ENCODE measurements around the gene CDC20B. TPM values are rescaled to one million over a fixed set of nuclear protein-coding genes. Genes with fewer than 3 reads are reported as not detected.

CDC20B gene
- total RNA-seq, 1 experiment from 2014 or later: 0.26 TPM

DNA sequence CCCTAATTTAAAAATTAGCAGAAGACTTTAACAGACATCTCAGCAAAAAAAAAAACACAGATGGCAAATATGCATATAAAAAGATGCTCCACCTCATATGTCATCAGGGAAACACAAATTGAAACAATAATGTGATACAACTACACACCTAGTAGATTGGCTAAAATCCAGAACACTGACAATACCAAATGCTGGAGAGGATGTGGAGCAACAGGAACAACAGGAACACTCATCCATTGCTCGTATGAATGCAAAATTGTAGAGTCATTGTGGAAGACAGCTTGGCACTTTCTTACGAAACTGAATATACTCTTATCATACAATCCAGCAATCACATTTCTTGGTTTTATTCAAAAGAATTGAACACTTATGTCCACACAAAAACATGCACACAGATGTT lies 32.0 kb upstream of the CDC20B start:
- Histone ChIP-seq H3K23me2 (ENCODE audit: insufficient read length, low read depth, low read length, poor library complexity, severe bottlenecking) (no peaks in the 10 kb centered on the region), H3K23ac (ENCODE audit: insufficient read length, low read depth, low read length) (no peak overlapping the region), H3K18ac (ENCODE audit: insufficient read length, low read depth, low read length) (no peak overlapping the region), H3K27ac (ENCODE audit: insufficient read length, low read depth, low read length) (no peak overlapping the region), H4K91ac (ENCODE audit: insufficient read length, low read depth, low read length) (no peak overlapping the region), H3K27me3 (ENCODE audit: insufficient read depth, low read length) (no peaks in the 10 kb centered on the region), H2BK5ac (ENCODE audit: insufficient read length, low read length) (no peak overlapping the region), H4K8ac (replicated peaks; ENCODE audit: insufficient read length, low read depth, low read length) (no peak overlapping the region), H3T11ph (ENCODE audit: low read length) (no peak overlapping the region), H2BK20ac (ENCODE audit: low read depth, low read length, poor library complexity, severe bottlenecking) (no peak overlapping the region), H3K79me1 (ENCODE audit: insufficient read depth, low read depth, low read length, poor library complexity, severe bottlenecking) (no peaks in the 10 kb centered on the region), H2BK15ac (ENCODE audit: low read depth, low read length) (no peak overlapping the region), H3K14ac (ENCODE audit: insufficient read depth, low read length) (no peak overlapping the region), H3K56ac (ENCODE audit: insufficient read length, low read depth, low read length) (no peak overlapping the region), H2AK5ac (ENCODE audit: insufficient read length, low read length) (no peak overlapping the region), H3K4ac (ENCODE audit: low read depth, low read length) (no peak overlapping the region), H2BK120ac (ENCODE audit: low read depth, low read length, poor library complexity, severe bottlenecking) (no peak overlapping the region), H3K4me2 (ENCODE audit: insufficient read depth, insufficient read length, low read length) (no peak overlapping the region), H2BK12ac (ENCODE audit: insufficient read length, low read depth, low read length) (no peak overlapping the region), H4K5ac (ENCODE audit: insufficient read length, low read depth, low read length) (no peak overlapping the region), H3K9ac (ENCODE audit: extremely low read depth, insufficient read length, low read length) (no peak overlapping the region), H4K20me1 (ENCODE audit: control insufficient read depth, insufficient read depth, insufficient read length) (no peaks in the 10 kb centered on the region), H3K79me2 (ENCODE audit: insufficient read depth, low read length) (no peaks in the 10 kb centered on the region), H3K9me3 (ENCODE audit: control insufficient read depth, low read depth, low read length) (no peaks in the 10 kb centered on the region), H2AFZ (ENCODE audit: low read length) (no peak overlapping the region), H3K4me1 (ENCODE audit: insufficient read depth, low read length) (no peaks in the 10 kb centered on the region)
- Mint-ChIP-seq H3K36me3 (ENCODE audit: insufficient read depth in 1 of 3, low read depth in 3 of 3) (no peaks in the 10 kb centered on the region), H3K27me3 (ENCODE audit: low read depth) (peaks cover 40% of the 10 kb centered on the region), H3K4me3 (no peak overlapping the region), H3K27ac (no peak overlapping the region), H3K4me1 (no peaks in the 10 kb centered on the region), H3K9me3 (no peaks in the 10 kb centered on the region)
- DNase-seq: no peak
- no CpG with 5 or more reads among the region's 2 CpGs for WGBS (ENCODE audit: extremely low coverage, insufficient read length, low lambda C conversion rate)
- TF ChIP-seq, protein P1, sequence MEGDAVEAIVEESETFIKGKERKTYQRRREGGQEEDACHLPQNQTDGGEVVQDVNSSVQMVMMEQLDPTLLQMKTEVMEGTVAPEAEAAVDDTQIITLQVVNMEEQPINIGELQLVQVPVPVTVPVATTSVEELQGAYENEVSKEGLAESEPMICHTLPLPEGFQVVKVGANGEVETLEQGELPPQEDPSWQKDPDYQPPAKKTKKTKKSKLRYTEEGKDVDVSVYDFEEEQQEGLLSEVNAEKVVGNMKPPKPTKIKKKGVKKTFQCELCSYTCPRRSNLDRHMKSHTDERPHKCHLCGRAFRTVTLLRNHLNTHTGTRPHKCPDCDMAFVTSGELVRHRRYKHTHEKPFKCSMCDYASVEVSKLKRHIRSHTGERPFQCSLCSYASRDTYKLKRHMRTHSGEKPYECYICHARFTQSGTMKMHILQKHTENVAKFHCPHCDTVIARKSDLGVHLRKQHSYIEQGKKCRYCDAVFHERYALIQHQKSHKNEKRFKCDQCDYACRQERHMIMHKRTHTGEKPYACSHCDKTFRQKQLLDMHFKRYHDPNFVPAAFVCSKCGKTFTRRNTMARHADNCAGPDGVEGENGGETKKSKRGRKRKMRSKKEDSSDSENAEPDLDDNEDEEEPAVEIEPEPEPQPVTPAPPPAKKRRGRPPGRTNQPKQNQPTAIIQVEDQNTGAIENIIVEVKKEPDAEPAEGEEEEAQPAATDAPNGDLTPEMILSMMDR (conservative IDR thresholded peaks at IDR 0.05): no peak
